Gastroesophageal sphincter (tissue), 4 donors: ENCODE data around the gene ZNF512. TPM values are rescaled to one million over a fixed set of nuclear protein-coding genes. Genes with fewer than 3 reads are reported as not detected.
"Not testable (repeated sequence)": the region's sequence is repeated elsewhere in the genome, so short reads cannot be mapped to it uniquely, and the experiment has no call there.

Experiments
- ATAC-seq: fragments of 150-250 bp; one replicate; pipeline ENCODE4 v1.9.1; 2016; ENCODE audit warnings: mild to moderate bottlenecking, moderate library complexity
- H3K27ac ChIP-seq, 4 donors: fragments of 200-600 bp; sonication (generic) in 3 of 4; 1 replicate in 3 of 4; 2 replicates in 1 of 4; pipeline ENCODE4 v1.5.1; 2016 to 2019
- H3K27me3 ChIP-seq: fragments of 200-600 bp; sonication (generic); one replicate; pipeline ENCODE4 v1.5.1; 2019
- H3K36me3 ChIP-seq, 2 donors: fragments of 200-600 bp; sonication (generic); one replicate each; pipeline ENCODE4 v1.5.1; 2019; ENCODE audit warnings: control low read depth in 1 of 2
- H3K4me1 ChIP-seq, 3 donors: fragments of 200-600 bp; sonication (generic); 1 replicate in 2 of 3; 2 replicates in 1 of 3; pipeline ENCODE4 v1.5.1; 2016 to 2019; ENCODE audit warnings: control low read depth in 2 of 3
- H3K4me3 ChIP-seq, 2 donors: fragments of 200-600 bp; sonication (generic); one replicate each; pipeline ENCODE4 v1.5.1; 2019; ENCODE audit warnings: mild to moderate bottlenecking in 1 of 2, moderate library complexity in 1 of 2
- H3K9me3 ChIP-seq, 3 donors: fragments of 200-600 bp; sonication (generic); one replicate each; pipeline ENCODE4 v1.5.1; 2017 to 2019; ENCODE audit warnings: control low read depth in 2 of 3
- CTCF ChIP-seq, 4 experiments: fragments of 200-600 bp in 2 of 4; fragments of 450-650 bp in 2 of 4; sonication (generic) in 1 of 4; IDR thresholded peaks; one replicate each; pipeline ENCODE4 v1.5.1; 2017 to 2019; ENCODE audit warnings: antibody characterized with exemption in 4 of 4, mild to moderate bottlenecking in 2 of 4, moderate library complexity in 2 of 4
- EP300 ChIP-seq: sonication (generic); formaldehyde crosslinking; IDR thresholded peaks from one replicate; pipeline ENCODE4 v1.6.1; 2017; ENCODE audit warnings: antibody characterized with exemption, mild to moderate bottlenecking
- POLR2A ChIP-seq, 2 donors: fragments of 450-650 bp; IDR thresholded peaks; one replicate each; pipeline ENCODE4 v1.6.1; 2017; ENCODE audit warnings: antibody characterized with exemption in 2 of 2, mild to moderate bottlenecking in 2 of 2, moderate library complexity in 1 of 2
- POLR2AphosphoS5 ChIP-seq: sonication (generic); formaldehyde crosslinking; IDR thresholded peaks from one replicate; pipeline ENCODE4 v1.6.1; 2017; ENCODE audit warnings: antibody characterized with exemption
- WGBS, 2 donors: methylation state at CpG; one replicate each; pipeline ENCODE4 v1.1.5; 2018; ENCODE audit warnings: low coverage in 1 of 2; 5-methylcytosine and 5-hydroxymethylcytosine counted together
- total RNA-seq, 4 donors: library from RNA; depleted of rRNA; stranded (reverse); fragments of >200 nt; gene quantifications; one replicate each; pipeline ENCODE4 v1.1.0, GENCODE V29; 2016

ZNF512 gene
- total RNA-seq, 4 donors from 2014 or later: 32.3 to 52.1 (median 44.4) TPM

DNA sequence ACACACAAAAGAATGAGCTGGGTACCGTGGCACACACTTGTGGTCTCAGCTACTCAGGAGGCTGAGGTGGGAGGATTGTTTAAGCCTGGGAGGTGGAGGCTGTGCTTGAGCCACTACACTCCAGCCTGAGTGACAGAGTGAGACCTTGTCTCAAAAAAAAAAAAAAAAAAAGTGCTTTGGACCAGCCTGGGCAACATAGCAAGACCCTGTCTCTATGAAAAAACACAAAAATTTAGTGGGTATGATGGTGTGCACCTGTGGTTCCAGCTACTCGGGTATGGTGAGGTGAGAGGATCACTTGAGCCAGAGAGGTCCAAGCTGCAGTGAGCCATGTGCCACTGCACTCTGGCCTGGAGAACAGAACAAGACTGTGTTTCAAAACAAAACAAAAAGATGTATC is 10.4 kb downstream of the ZNF512 start:
- TF ChIP-seq EP300 (no peak), POLR2AphosphoS5 (no peak), POLR2A (IDR thresholded peaks at IDR 0.05) (no peak), CTCF (IDR thresholded peaks at IDR 0.05) (no peak)
- peaks cover 0 to 27% of the 10 kb centered on the region in 2 donors for H3K36me3 ChIP-seq
- H3K4me1 ChIP-seq: peaks cover 0 to 5% (median 0%) of the 10 kb centered on the region in 3 donors
- ATAC-seq: no peak
- H3K27me3 ChIP-seq: no peaks in the 10 kb centered on the region
- H3K4me3 ChIP-seq: no peak overlapping the region
- 83% methylated on average over 1 of the region's 2 CpGs; no CpG with 5 or more reads in 1 of the 2 donors for WGBS, 2 donors
- H3K27ac ChIP-seq: no peak overlapping the region
- peaks cover 0 to 47% (median 0%) of the 10 kb centered on the region in 3 donors for H3K9me3 ChIP-seq

DNA sequence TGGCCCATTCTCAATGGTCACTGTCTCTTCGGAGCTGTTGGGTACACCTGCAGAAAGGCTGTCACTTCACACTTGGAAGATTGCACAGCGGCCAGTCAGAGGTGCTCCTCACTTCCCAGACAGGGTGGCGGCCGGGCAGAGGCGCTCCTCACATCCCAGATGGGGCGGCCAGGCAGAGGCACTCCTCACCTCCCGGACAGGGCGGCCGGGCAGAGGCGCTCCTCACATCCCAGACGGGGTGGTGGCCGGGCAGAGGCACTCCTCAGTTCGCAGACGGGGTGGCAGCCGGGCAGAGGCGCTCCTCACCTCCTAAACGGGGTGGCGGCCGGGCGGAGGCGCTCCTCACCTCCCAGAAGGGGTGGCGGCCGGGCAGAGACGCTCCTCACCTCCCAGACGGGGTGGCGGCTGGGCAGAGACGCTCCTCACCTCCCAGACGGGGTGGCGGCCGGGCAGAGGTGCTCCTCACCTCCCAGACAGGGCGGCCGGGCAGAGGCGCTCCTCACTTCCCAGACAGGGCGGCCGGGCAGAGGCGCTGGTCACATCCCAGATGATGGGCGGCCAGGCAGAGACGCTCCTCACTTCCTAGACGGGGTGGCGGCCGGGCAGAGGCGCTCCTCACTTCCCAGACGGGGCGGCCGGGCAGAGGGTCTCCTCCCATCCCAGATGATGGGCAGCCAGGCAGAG is 11.3 kb downstream of the ZNF512 start:
- H3K9me3 ChIP-seq: peaks cover 0 to 44% (median 0%) of the 10 kb centered on the region in 3 donors
- H3K27me3 ChIP-seq: not testable (repeated sequence)

DNA sequence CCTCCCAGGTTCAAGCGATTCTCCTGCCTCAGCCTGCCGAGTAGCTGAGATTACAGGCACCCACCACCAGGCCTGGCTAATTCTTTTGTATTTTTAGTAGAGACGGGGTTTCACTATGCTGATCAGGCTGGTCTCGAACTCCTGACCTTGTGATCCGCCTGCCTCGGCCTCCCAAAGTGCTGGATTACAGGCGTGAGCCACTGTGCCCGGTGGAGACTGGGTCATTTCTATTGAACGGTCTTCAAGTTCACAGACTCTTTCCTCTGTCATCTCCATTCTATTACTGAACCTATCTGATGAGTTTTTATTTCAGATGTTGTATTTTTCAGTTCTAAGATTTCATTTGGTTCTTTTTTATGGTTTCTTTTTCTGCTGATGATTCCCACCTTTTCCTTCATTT is 12.6 kb downstream of the ZNF512 start:
- not testable (repeated sequence) for H3K27me3 ChIP-seq, H3K4me3 ChIP-seq, ATAC-seq, H3K27ac ChIP-seq
- peaks cover 0 to 49% of the 10 kb centered on the region in 2 donors for H3K36me3 ChIP-seq
- WGBS, 2 donors: 93 to 94% methylated on average over 3 to 7 of the region's 9 CpGs
- H3K4me1 ChIP-seq: peaks cover 0 to 13% (median 0%) of the 10 kb centered on the region in 3 donors
- peaks cover 0 to 34% (median 0%) of the 10 kb centered on the region in 3 donors for H3K9me3 ChIP-seq

More for the DNA sequence above, 11.3 kb downstream of the ZNF512 start:
- Histone ChIP-seq H3K36me3 (peaks cover 0 to 36% of the 10 kb centered on the region in 2 donors), H3K4me1 (peaks cover 0 to 11% (median 0%) of the 10 kb centered on the region in 3 donors)
- not testable (repeated sequence) for H3K27ac ChIP-seq, H3K4me3 ChIP-seq, ATAC-seq
- no CpG with 5 or more reads among the region's 45 CpGs for WGBS, 2 donors

DNA sequence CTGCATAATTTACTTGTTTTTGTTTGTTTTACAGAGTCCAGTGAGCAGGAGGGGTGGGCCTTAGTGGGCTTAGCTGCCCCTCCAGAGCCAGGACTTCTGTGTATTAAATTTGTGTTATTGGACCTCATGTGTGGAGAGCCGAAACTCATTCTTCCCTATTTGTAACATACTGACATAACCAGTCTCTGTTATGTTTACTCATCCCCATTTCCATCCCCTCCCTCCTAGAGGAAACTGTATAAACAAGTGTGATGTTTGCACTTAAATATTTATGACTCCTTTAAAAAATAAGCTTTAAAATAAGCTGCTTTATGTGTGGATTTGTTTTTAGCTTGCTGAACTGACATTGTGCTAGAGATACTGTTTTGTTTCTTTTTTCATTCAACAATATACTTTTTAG is 13.8 kb downstream of the ZNF512 start:
- Histone ChIP-seq H3K27me3 (no peaks in the 10 kb centered on the region), H3K9me3 (peaks cover 0 to 21% (median 0%) of the 10 kb centered on the region in 3 donors), H3K4me3 (no peak overlapping the region), H3K27ac (no peak overlapping the region), H3K4me1 (peaks cover 0 to 13% (median 0%) of the 10 kb centered on the region in 3 donors), H3K36me3 (peaks cover 0 to 55% of the 10 kb centered on the region in 2 donors)
- 100% methylated on average over 1 of the region's 1 CpG for WGBS, 2 donors
- ATAC-seq: no peak
- TF ChIP-seq CTCF (IDR thresholded peaks at IDR 0.05): no peak
- no peak for TF ChIP-seq POLR2AphosphoS5
- no peak for TF ChIP-seq POLR2A (IDR thresholded peaks at IDR 0.05)

- Histone ChIP-seq H3K27me3 (no peaks in the 10 kb centered on the region), H3K9me3 (no peaks in the 10 kb centered on the region), H3K4me3 (no peak overlapping the region), H3K4me1 (no peaks in the 10 kb centered on the region), H3K27ac (no peak overlapping the region), H3K36me3 (peaks cover 6 to 93% of the 10 kb centered on the region in 2 donors)
- TF ChIP-seq CTCF (IDR thresholded peaks at IDR 0.05) (no peak), EP300 (no peak), POLR2A (IDR thresholded peaks at IDR 0.05) (no peak), POLR2AphosphoS5 (no peak)
- 57 to 63% methylated on average over 1 to 2 of the region's 2 CpGs for WGBS, 2 donors
- no peak for ATAC-seq
Observed at GRCh38 chr2:27606611-27607010, 23.8 kb downstream of the ZNF512 start.

GRCh38 chr2:27613985-27614384 is 31.1 kb downstream of the ZNF512 start:
- H3K36me3 ChIP-seq: peaks cover 9 to 81% of the 10 kb centered on the region in 2 donors
- H3K27me3 ChIP-seq: no peaks in the 10 kb centered on the region
- no peak overlapping the region for H3K4me3 ChIP-seq
- TF ChIP-seq EP300 (no peak), POLR2A (IDR thresholded peaks at IDR 0.05) (no peak), POLR2AphosphoS5 (no peak), CTCF (IDR thresholded peaks at IDR 0.05) (no peak)
- no peaks in the 10 kb centered on the region for H3K4me1 ChIP-seq
- ATAC-seq: no peak
- 92 to 100% methylated on average over 2 of the region's 2 CpGs for WGBS, 2 donors
- H3K27ac ChIP-seq: no peak overlapping the region
- H3K9me3 ChIP-seq: no peaks in the 10 kb centered on the region
